Measurements from ENCODE around the gene HEMGN.

DNA sequence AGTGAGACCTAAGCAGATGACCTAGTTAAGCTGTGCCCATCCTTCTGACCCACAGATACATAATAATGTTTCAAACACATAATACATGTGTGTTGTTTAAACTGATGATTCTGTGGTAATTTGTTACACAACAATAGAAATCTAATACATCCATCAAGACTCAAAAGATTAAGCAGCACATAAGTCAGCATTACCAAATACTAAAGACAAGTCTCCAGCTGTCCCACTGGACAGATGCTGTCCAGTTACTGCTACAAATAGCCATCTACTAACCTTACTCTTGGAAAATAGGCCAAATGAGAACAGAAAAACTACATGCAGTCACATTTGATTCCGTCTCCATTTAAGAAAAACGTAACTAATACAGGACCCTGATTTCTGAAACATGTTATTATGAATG, 26.4 kb downstream of the HEMGN start:
- TF ChIP-seq, protein P1, sequence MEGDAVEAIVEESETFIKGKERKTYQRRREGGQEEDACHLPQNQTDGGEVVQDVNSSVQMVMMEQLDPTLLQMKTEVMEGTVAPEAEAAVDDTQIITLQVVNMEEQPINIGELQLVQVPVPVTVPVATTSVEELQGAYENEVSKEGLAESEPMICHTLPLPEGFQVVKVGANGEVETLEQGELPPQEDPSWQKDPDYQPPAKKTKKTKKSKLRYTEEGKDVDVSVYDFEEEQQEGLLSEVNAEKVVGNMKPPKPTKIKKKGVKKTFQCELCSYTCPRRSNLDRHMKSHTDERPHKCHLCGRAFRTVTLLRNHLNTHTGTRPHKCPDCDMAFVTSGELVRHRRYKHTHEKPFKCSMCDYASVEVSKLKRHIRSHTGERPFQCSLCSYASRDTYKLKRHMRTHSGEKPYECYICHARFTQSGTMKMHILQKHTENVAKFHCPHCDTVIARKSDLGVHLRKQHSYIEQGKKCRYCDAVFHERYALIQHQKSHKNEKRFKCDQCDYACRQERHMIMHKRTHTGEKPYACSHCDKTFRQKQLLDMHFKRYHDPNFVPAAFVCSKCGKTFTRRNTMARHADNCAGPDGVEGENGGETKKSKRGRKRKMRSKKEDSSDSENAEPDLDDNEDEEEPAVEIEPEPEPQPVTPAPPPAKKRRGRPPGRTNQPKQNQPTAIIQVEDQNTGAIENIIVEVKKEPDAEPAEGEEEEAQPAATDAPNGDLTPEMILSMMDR (IDR thresholded peaks at IDR 0.05), result no peak
- TF ChIP-seq ETV6 (CRISPR knock-in tag; IDR thresholded peaks at IDR 0.05), result no peak
- no peak for TF ChIP-seq NR1H2 (CRISPR knock-in tag; IDR thresholded peaks at IDR 0.05)
- no peak for TF ChIP-seq ZNF263 (CRISPR knock-in tag; IDR thresholded peaks at IDR 0.05; ENCODE audit: low read depth)
- TF ChIP-seq, protein P2, sequence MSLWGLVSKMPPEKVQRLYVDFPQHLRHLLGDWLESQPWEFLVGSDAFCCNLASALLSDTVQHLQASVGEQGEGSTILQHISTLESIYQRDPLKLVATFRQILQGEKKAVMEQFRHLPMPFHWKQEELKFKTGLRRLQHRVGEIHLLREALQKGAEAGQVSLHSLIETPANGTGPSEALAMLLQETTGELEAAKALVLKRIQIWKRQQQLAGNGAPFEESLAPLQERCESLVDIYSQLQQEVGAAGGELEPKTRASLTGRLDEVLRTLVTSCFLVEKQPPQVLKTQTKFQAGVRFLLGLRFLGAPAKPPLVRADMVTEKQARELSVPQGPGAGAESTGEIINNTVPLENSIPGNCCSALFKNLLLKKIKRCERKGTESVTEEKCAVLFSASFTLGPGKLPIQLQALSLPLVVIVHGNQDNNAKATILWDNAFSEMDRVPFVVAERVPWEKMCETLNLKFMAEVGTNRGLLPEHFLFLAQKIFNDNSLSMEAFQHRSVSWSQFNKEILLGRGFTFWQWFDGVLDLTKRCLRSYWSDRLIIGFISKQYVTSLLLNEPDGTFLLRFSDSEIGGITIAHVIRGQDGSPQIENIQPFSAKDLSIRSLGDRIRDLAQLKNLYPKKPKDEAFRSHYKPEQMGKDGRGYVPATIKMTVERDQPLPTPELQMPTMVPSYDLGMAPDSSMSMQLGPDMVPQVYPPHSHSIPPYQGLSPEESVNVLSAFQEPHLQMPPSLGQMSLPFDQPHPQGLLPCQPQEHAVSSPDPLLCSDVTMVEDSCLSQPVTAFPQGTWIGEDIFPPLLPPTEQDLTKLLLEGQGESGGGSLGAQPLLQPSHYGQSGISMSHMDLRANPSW (CRISPR knock-in tag; conservative IDR thresholded peaks at IDR 0.05; ENCODE audit: low read depth), result no peak
- no peak for TF ChIP-seq CREB1 (CRISPR knock-in tag; IDR thresholded peaks at IDR 0.05)
- TF ChIP-seq, protein P3, sequence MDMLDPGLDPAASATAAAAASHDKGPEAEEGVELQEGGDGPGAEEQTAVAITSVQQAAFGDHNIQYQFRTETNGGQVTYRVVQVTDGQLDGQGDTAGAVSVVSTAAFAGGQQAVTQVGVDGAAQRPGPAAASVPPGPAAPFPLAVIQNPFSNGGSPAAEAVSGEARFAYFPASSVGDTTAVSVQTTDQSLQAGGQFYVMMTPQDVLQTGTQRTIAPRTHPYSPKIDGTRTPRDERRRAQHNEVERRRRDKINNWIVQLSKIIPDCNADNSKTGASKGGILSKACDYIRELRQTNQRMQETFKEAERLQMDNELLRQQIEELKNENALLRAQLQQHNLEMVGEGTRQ (CRISPR knock-in tag; IDR thresholded peaks at IDR 0.05), result no peak
- TF ChIP-seq ELF4 (CRISPR knock-in tag; IDR thresholded peaks at IDR 0.05; ENCODE audit: low read depth), result no peak
